ENCODE measurements around the gene RBMS3.

RBMS3 gene

DNA sequence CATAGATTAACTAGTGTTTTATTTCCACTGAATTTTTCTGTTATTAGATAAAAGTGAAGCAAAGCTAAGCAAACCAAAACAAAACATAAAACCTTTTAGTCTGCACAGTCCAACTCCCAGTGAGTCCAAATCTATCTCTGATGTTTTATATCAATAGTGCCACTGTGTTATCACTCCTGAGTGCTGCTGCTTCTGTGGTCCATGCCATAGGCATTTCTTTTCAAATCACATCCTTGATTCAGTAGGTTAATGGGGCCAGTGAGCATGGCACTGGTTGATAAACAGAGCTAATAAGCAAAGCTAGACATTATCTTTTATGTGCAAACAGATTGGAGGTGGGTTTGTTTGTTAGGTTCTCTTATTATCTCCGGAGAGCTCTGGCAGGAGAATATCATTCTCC lies 30.0 kb downstream of the RBMS3 start:
- H3K4me3 ChIP-seq (ENCODE audit: low read depth, low read length) = no peak overlapping the region
- TF ChIP-seq, protein P1, sequence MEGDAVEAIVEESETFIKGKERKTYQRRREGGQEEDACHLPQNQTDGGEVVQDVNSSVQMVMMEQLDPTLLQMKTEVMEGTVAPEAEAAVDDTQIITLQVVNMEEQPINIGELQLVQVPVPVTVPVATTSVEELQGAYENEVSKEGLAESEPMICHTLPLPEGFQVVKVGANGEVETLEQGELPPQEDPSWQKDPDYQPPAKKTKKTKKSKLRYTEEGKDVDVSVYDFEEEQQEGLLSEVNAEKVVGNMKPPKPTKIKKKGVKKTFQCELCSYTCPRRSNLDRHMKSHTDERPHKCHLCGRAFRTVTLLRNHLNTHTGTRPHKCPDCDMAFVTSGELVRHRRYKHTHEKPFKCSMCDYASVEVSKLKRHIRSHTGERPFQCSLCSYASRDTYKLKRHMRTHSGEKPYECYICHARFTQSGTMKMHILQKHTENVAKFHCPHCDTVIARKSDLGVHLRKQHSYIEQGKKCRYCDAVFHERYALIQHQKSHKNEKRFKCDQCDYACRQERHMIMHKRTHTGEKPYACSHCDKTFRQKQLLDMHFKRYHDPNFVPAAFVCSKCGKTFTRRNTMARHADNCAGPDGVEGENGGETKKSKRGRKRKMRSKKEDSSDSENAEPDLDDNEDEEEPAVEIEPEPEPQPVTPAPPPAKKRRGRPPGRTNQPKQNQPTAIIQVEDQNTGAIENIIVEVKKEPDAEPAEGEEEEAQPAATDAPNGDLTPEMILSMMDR (IDR thresholded peaks at IDR 0.05; ENCODE audit: borderline replicate concordance, insufficient read depth, low read depth, low read length) = no peak

DNA sequence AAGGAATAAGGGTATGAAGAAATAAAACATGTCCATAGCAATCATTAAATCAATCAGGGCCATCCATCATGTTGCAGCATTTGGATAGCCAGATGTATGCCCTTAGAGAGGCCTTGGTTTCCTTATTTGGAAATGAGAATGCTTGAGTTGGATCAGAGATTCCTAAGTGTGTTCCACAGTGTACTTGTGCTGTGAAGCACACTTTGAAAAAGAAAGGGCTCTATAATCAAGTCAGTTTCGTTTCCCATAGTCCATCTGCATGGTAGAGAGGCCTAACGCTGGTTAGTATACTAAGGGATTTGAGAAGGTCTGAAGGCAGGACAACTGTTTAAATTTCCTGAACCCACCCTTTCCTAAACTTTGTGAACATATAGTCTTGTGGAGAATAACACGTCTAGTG lies 30.9 kb downstream of the RBMS3 start:
- TF ChIP-seq, protein P1 (IDR thresholded peaks at IDR 0.05; ENCODE audit: borderline replicate concordance, insufficient read depth, low read depth, low read length) = no peak
- no peak overlapping the region for H3K4me3 ChIP-seq (ENCODE audit: low read depth, low read length)

DNA sequence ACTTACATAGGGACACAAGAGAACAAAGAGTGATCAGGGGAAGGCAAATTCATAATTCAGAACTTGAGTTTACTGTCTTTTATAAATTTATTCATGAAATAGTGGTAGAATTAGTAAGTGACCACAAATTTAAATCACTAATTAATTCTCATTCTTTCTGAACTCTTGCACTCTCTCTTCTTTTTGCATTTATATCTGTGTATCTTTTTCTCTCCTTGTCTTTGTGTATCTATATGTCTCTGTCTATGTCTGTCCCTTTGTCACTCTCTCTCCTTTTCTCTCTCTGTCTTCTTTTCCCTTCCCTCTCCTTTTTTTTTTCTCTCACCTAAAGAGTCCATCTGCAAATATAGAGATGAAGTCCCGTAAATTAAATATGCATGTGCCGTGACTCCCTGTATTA lies 31.5 kb downstream of the RBMS3 start:
- no peak overlapping the region for H3K4me3 ChIP-seq (ENCODE audit: low read depth, low read length)
- TF ChIP-seq, protein P1 (IDR thresholded peaks at IDR 0.05; ENCODE audit: borderline replicate concordance, insufficient read depth, low read depth, low read length) = no peak

DNA sequence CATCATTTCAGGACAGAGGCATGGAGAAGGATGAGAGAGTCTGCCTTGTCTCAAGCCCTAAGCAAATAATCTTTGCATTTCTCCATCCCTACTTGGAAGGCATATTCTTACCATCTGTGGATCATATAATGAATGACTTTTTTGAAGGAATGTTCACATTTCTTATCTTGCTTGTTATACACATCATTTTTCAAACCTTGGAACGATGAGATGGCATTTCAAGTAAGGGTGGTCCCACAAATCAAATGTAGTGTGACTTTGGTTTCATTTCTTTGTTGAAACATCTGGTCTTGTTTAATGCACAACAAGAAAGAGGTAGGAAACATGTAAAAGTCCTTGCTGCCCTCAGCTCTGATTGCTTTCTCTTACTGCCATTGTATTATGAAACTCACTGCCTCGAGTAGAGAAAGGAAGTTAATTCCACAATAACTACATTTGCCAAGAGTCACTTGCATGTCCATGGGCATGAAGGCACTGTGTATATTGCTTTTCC lies 32.1 kb downstream of the RBMS3 start:
- no peak overlapping the region for H3K4me3 ChIP-seq (ENCODE audit: low read depth, low read length)
- TF ChIP-seq, protein P1 (IDR thresholded peaks at IDR 0.05; ENCODE audit: borderline replicate concordance, insufficient read depth, low read depth, low read length) = no peak

DNA sequence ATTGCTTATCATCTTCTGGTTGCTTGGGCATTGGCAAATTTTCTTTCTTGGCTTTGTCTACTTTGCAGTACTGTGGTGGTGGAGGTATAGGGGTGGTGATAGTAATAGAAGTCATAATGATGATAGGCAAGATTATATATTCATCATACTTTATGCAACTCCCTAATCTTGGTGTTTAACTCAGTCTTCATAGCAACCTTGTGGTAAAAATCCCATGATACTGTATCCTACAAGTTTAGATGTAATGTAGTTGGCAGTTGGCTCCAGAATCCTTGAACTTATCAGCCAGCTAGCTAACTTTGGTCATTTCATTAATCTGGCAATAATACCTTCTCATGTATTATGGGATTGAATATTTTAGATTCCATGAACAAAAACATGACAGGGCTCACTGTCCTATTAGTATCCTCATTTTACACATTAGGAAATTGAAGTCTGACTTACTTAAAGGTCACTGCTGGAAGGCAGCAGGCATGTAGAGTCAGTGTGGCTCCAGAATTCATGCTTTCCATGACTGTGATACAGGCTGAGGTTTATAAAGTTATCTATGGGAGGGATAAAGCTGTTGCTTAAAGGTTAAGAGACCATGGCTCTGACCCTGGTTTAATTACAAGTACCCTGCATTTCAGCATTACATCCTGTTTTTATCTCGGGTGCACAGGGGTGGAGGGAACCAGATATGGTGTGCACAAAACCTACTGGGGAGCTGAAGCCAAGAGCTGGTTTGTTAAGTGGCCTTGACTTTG lies 33.3 kb downstream of the RBMS3 start:
- TF ChIP-seq, protein P1 (IDR thresholded peaks at IDR 0.05; ENCODE audit: borderline replicate concordance, insufficient read depth, low read depth, low read length) = no peak

DNA sequence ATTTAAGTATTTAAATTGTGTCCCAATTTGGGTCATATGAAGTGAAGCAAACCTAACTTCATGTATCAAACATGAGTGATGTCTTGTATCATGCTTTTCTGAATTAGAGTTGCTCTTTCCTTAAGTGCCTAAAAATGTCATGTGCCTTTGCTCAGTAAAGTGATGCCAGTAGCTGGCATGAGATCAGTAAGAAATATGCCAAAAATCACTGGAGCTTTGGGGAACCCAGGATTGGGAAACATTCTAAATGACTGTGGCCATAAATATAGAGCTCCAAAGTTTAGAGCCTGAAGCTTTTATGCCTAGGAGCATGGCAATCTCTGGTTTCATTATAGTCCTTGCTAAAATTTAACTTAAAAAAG lies 33.8 kb downstream of the RBMS3 start:
- TF ChIP-seq, protein P1 (IDR thresholded peaks at IDR 0.05; ENCODE audit: borderline replicate concordance, insufficient read depth, low read depth, low read length) = no peak
- H3K4me3 ChIP-seq (ENCODE audit: low read depth, low read length) = no peak overlapping the region

More for the DNA sequence above, 33.3 kb downstream of the RBMS3 start:
- H3K4me3 ChIP-seq (ENCODE audit: low read depth, low read length) = no peak overlapping the region

DNA sequence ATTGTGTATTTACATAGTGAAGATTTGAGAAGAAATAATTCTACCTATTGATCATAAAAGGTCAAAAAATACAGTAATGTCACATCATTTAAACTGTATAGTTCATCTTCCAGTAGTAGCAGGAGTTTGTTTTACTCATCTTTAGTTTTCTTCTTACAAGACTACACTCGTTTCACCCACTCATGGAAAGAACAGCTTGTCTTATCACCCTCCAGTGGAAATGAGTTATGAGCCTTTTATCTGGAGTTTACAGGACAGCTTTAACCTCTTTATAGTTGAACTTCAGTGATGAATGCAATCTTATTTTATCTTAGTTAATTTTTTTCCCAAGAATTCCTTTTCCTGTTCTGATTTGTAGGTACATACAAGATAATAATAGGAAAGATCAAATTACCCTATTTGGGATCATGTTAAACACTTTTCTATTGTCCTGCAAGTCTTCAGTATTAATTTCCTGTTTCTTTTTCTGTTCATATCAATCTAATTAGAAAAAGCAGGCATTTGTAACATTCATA lies 36.8 kb downstream of the RBMS3 start:
- TF ChIP-seq, protein P1 (IDR thresholded peaks at IDR 0.05; ENCODE audit: borderline replicate concordance, insufficient read depth, low read depth, low read length) = no peak
- H3K4me3 ChIP-seq (ENCODE audit: low read depth, low read length) = no peak overlapping the region

Measured in GM12875 (cell line).